HG03025 (cell line): ENCODE results near the gene SLC45A2.
A peak's percentile ranks its signal among the peaks of the same experiment; 100 is the strongest.
"Not testable (repeated sequence)": the region's sequence is repeated elsewhere in the genome, so short reads cannot be mapped to it uniquely, and the experiment has no call there.

Experiments
- ATAC-seq: cut with Tn5 transposase; IDR thresholded peaks from one replicate; pipeline ENCODE4 v1.9.1; 2021; ENCODE audit warnings: mild to moderate bottlenecking, moderate library complexity; ENCODE audit not compliant: unreplicated experiment, low FRiP score

Gene SLC45A2

DNA sequence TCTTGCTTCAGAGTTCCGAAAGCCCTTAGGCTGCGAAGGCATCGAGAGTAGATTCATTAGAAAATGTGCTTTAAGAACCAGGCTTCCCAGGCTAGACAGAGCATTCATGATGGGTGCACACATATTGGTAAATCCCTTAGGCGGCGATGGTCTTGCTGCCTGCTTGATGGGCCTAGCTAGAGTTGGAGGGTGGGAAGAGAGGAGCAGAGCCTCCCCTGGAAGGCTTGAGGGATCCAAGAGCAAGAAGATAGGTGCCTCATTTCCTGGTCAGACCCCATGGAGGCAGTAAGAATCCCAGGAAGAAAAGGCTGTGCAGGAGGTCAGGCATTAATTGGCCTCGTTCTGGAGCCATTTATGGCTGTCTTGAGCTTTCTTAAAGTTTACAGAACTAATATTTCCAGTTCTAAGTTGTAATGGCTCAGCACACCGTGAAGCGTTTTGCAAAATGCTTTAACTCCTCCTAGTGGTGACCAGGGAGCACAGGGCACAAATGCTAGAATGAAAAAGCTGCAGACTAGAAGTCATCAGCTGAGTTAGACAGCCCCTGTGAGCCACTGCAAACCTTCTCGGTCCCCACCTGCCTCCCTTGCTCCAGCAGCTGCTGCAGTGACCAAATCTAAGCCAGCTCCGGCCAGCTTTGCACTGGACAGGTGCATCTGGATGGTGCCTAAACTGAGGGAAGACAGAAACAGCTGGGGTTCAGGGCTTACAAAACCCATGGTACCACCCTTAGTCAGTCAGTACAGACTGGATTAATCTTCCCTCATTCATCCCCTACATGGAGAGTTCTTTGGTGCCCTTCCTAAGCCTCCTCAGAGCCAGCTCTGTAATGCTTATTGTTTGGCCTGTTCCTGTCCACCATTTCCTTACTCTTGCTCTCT, 14.7 kb downstream of the SLC45A2 start:
- no peak for ATAC-seq

DNA sequence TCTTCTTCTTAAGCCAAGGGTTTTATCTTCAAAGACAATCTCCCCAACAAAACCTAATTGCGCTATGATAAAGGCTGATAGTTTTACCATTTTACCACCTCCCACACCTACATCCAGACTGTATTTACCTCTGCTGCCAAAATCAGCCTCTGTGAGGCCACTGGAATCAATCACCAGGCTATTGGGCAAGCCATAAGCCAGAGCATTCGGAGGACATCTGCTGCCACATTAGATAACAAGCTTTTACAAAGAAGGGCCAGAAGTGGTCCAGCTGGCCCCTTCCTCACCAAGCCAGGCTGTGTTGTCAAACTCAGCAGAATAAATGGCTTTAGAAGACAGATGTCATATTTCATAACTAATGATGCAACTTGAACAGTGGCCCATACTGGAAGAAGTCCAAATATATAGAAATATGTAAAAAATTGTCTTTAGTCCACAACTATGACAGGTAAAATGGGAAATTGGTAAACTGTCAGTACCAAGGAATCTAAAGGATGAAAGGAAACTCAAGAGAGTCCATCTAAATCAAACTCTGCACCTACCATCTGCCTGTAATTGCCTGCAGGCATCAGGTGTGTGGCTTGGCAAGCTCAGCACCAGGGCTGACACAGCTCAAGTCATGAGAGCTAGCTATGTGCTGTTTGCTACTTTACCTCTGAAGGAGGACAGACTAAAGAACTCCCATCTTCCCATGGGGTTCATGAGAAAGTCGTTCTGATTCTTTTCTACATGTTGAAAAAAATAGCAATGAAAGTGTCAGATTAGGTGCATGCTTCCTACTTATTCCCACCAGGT, 16.1 kb downstream of the SLC45A2 start:
- no peak for ATAC-seq

DNA sequence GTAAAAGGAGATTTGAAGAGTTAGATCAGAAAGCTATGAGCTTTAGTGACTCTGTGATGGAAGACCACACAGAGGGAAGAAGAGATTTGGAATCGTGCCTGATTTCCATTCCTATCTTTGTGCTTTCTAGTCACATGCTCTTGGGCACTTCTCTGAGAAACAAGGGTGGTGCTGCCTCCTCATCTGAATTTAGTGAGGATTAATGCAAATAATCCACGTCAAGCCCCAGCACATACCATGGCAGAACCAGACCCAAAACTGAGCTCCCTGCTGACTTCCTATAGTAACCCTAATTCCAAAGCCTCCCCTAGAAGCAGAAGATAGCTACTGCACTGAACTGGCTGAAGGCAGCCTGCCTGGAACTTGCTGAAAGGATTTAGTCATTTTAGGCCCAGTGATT, 17.7 kb downstream of the SLC45A2 start:
- no peak for ATAC-seq

DNA sequence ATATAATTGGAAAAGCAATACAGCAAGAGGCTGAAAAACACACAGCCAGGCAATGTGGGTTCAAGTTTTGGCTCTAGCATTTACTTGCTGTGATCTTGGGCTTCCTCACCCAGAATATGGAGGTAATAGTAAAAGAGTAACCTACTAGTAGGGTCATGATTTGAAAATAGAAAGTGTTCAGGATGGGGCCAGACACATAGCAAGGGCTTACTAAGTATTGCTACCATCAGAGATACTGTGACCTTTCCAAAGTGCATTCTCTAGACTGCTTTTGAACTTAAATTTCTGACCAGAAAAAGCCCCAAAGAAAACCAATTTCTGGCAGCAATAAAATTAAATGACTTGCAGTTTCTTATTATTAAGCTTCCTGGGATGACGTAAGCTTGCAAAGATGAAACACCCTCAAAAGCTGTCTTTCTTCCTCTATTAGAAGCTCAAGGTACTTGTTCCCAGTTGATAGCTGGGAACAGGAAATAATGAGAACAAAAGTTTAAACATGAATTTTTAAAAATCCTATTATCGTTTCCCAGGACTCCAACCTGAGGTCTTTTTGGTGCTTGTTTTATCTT, 20.3 kb downstream of the SLC45A2 start:
- ATAC-seq = no peak

DNA sequence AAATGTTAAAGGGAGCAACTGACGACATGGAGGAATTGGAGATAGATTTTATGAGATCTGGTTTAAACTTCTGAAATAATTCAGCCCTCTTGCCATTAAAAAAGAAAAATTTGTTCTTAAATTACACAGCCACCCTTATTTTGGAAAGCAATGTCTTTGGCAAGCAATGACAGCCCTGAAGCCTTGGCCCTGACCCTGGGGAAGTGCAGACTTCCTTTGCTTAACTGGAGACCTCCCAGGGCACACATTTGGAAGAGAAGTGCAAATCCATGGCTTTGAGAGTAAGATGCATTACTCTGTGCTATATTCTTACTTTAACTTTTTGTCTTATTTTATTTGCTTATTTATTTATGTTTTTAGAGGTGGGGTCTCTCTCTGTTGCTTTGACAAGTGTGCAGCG, 26.3 kb downstream of the SLC45A2 start:
- no peak for ATAC-seq

DNA sequence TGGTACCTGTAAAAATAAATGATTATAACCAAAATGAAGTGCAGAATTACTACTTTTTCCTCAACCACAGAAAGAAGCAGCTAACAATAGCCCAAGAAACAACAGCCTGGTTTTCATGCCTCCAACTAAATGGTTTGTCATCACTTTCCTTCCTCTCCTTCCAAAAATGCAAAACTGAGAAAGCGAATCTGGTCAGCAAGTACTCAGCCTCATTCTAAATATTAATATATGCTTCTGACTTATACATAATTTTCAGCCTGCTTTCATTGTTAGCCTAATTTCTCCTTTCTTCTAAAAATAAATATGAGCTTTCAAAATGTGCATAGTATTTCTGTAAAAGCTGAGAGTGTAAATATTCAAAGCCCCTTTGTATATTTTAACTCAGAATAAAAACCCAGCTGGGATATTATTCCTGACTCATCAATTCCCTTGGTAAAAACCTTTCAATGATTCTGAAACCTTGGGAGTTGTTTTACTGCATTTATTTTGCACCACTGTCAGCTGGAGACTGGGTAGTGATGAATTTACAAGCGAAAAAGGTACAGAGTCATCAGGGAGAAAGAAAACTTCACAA, 26.8 kb downstream of the SLC45A2 start:
- no peak for ATAC-seq

DNA sequence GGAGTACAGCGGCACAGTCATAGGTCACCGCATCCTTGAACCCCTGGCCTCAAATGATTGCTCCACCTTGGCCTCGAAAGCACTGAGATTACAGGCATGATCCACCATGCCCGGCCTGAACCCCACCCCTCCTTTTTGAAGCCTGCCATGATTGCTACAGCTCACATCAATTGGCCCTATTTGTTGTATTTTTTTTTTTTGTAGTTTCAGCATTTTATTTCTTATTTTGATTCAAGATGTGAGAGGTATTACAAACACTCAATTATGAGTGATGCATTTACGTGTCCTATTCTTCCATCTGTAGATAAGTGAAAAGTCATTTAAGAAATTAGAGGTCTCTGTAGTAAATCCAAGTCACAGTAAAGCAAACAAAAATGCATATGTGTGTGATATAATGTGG, 32.3 kb downstream of the SLC45A2 start:
- not testable (repeated sequence) for ATAC-seq

DNA sequence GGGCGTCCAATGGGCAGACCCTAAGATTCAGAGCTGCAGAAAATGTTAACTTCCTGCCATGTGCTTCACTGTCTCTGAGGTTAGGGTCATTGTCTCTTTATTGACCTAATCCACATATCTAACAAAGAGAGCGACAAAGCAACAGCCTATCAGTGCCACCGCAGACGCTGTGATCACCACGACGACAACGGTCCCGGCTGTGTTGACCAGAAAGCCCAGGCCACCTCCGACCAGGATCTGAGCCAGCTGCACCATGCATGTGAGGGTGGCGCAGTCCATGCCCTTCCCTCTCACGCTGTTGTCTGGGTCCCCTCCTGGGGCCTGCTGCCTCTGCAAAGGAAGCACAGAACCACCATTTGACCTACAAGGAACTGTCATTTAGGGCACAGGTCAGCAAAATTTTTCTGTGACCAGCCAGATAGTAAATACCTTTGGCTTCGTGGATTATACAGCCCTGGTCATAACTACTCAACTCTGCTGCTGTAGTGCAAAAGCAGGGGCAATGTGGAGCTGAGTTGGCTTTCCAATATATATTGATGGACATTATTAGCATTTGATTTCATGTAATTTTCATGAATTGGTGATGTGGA, 39.9 kb downstream of the SLC45A2 start:
- no peak for ATAC-seq

DNA sequence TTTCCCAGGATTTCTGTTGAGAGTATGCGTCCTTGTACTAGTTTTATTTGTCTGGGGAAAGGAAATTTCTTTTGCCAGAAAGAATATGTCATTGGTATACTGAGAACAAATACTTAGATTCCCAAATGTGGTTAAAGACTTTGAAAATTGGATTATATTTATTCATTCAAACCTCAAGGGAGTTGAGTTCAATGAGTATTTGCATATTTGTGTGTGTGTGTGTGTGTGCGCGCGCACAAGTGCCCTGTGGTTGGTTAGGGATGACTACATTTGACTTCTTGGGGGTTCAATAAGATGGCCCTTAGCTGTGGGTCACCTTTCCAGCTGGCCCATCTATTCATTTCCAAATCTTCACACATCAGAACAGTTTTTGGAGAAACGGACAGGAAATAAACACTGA, 43.4 kb downstream of the SLC45A2 start:
- ATAC-seq = no peak

DNA sequence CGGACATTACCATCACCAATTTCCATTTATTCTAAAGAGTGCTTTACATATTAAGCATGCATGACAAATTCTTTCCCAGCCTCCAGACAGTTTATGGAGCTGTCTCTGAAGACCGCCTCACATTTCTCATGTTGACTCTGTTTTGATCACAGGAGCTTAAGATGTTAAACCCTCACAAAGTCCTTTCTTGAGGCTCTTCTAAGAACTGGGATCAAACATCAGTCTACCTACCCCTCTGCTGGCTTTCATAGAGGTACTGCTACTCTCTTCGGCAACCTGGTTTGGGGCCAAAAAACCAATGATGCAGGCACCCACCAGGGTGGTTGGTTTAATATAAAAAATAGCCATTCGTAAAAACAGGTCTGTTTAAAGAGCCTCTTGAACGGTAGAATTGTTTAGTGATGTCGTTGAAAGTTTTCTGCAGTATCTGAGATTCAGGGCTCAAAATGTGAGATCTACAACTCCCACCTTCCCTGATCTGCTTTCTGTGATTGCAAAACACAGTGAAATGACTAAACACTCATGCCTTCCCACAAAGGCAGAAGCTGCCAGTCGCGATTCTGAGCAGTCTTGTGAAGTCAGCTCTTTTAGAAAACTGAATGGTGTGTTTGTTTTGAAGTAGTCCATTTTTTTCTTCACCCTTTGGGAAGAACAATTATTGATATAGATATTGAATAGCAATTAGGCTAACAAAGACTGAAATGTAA, 44.8 kb downstream of the SLC45A2 start:
- no peak for ATAC-seq

DNA sequence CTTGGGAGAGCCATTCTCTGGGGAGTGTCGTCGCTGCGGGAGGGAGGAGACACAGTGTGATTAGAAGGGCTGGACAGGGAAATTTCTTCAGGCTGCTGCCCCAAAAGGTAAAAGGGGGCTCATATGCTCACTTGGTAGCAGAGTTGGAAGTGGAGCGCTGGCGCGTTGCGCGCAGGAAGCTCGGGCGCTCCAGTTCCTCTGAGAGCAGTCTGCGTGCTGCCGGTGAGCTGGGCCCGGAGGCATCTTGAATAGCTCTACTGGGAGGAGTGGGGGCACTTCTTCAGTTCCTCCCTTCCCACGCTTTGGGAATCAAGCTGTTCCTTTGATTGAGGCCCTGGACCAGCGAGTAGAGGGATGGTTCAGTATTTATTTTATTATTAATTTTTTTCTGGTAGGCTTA, 45.6 kb downstream of the SLC45A2 start:
- ATAC-seq = no peak

DNA sequence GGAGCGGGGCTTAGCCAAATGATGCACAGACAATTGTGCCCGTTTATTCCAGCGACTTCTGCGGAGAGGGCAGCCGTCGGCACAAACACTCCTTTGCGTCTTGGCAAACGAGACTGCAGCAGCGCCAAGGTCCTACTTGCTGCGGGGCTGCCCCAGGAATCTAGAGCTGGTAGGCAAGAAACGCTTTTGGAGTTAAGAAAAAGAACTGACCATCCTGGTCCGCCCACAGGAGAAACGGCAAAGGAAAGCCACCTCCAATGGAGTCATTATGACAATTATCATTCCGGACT, 46.0 kb downstream of the SLC45A2 start:
- no peak for ATAC-seq

DNA sequence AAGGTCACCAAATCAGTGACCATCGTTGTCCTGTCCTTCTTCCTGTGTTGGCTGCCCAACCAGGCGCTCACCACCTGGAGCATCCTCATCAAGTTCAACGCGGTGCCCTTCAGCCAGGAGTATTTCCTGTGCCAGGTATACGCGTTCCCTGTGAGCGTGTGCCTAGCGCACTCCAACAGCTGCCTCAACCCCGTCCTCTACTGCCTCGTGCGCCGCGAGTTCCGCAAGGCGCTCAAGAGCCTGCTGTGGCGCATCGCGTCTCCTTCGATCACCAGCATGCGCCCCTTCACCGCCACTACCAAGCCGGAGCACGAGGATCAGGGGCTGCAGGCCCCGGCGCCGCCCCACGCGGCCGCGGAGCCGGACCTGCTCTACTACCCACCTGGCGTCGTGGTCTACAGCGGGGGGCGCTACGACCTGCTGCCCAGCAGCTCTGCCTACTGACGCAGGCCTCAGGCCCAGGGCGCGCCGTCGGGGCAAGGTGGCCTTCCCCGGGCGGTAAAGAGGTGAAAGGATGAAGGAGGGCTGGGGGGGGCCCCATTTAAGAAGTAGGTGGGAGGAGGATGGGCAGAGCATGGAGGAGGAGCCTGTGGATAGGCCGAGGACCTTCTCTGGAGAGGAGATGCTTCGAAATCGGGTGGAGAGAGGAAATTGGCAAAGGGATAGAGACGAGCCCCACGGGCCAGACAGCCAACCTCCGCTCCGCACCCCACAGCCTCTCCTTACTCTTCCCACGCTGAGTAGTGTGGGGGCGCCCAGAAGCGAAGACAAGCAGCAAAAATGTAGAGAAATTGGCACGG, 46.6 kb downstream of the SLC45A2 start:
- no peak for ATAC-seq

DNA sequence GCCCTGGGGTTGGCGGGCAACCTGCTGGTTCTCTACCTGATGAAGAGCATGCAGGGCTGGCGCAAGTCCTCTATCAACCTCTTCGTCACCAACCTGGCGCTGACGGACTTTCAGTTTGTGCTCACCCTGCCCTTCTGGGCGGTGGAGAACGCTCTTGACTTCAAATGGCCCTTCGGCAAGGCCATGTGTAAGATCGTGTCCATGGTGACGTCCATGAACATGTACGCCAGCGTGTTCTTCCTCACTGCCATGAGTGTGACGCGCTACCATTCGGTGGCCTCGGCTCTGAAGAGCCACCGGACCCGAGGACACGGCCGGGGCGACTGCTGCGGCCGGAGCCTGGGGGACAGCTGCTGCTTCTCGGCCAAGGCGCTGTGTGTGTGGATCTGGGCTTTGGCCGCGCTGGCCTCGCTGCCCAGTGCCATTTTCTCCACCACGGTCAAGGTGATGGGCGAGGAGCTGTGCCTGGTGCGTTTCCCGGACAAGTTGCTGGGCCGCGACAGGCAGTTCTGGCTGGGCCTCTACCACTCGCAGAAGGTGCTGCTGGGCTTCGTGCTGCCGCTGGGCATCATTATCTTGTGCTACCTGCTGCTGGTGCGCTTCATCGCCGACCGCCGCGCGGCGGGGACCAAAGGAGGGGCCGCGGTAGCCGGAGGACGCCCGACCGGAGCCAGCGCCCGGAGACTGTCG, 47.3 kb downstream of the SLC45A2 start:
- ATAC-seq = no peak

DNA sequence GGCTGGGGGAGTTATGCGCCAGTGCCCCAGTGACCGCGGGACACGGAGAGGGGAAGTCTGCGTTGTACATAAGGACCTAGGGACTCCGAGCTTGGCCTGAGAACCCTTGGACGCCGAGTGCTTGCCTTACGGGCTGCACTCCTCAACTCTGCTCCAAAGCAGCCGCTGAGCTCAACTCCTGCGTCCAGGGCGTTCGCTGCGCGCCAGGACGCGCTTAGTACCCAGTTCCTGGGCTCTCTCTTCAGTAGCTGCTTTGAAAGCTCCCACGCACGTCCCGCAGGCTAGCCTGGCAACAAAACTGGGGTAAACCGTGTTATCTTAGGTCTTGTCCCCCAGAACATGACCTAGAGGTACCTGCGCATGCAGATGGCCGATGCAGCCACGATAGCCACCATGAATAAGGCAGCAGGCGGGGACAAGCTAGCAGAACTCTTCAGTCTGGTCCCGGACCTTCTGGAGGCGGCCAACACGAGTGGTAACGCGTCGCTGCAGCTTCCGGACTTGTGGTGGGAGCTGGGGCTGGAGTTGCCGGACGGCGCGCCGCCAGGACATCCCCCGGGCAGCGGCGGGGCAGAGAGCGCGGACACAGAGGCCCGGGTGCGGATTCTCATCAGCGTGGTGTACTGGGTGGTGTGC, 48.0 kb downstream of the SLC45A2 start, which contains the start of gene RXFP3:
TSS of gene RXFP3 (plus strand) at position 6 of the 636 bp plus-strand sequence. CDS start at position 361, 355 bp downstream.
- ATAC-seq = no peak

DNA sequence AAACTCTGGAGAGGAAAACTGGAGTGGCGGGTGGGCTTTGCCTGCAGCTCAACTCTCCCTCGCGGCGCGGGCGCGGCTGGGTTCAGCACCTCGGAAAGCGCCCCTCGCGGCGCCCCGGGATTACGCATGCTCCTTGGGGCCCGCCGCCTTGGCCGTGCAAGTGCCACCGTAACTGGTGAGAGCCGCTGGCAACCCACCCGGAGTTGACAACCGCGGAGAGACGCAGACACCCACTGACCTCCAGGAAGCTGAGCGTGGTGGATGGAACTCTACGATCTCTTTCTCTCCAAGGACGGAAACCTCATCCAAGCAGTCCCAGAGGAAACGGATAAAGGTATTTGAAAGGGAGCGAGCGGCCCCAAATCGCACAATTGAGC, 48.5 kb downstream of the SLC45A2 start:
- ATAC-seq = no peak

DNA sequence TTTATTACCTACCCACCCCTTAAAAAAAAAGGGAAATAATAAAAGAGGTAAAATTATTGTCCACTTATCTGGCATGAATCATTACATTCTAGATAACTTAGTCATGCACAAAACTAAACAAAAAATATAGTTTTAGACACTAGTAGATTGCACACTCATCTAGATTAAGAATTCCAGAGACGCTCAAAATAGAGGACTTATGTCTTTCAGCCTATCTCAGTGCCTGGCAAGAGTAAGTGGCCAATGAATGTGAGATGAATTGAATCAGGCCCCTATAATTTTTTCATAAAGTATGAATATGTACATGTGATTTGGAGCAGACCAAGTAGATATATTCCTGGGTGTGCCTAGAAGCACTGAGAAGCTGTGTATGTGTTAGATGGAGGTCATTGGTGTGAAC, 50.3 kb downstream of the SLC45A2 start:
- ATAC-seq = peak; percentile 15

DNA sequence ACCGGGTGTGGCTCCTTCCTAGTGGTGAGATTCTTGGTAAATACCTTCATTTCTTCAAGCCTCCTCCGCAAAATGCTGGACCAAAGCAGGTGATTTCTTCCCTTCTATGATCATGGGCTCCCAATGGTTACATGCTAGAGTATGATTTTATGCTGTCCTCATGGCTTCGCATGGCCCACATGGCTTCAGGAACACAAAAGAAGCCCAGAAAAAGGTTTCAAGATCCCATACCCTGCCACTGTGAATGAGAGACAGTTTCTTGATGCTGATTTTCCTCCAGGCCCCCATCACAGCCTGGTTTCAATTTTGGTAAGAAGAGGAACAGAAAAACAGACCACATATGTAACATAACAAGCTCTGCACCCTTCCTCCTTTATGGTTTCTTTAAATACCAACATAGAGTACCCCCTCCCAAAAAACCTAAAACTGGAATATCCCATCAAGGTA, 50.7 kb downstream of the SLC45A2 start:
- ATAC-seq = peak; percentile 74
